ENCODE results near the gene TKTL1.
"Not testable (repeated sequence)": the region's sequence is repeated elsewhere in the genome, so short reads cannot be mapped to it uniquely, and the experiment has no call there.

Gene TKTL1

DNA sequence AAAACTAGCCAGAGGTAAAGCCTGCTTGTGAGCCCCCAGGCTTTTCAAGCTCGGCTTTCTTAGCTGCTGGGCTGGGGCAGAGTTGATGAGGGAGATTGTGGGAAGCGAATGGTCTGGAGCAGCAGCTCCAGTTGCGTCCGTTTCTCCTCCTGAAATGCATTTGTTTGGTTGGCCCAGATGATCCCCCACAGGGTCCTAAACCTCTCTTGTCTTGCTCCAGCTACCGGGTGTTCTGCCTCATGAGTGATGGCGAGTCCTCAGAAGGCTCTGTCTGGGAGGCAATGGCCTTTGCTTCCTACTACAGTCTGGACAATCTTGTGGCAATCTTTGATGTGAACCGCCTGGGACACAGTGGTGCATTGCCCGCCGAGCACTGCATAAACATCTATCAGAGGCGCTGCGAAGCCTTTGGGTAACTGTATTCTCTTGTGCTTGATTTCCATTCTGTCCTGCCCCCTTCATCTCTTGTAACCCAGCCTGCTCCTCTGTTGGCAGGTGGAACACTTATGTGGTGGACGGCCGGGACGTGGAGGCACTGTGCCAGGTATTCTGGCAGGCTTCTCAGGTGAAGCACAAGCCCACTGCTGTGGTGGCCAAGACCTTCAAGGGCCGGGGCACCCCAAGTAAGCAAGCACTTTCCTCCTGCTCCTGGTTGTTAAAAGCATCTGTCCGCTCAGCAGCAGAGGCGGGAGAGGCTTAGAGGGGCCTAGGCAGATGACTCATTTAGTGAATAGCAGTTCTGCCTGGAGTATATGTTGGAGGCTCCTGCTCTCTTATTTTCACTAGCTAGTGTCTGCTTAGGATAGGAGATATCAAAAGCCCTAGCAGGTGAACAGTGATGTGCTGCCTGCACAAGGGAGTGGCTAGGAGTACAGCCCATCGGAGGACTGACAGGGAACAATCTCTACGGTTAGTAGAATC lies 15.3 kb downstream of the TKTL1 start:
- no peak for DNase-seq

DNA sequence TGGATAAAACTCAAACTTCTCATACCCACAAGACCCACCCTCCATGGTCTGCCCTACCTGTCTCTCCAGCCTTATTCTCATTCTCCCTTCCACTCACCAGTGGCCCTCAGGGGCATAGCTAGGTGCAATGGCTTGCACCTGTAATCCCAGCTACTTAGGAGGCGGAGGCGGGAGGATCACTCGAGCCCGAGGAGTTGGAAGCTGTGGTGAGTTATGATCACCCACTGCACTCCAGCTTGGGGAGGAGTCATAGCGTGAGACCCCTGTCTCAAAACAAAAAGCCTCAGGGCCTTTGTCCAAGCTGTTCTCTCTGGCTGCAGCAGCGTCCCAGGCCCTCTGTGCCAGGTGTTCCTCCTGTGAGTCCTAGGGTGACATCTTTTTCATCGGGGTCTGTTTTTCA lies 16.5 kb downstream of the TKTL1 start:
- DNase-seq, result no peak

DNA sequence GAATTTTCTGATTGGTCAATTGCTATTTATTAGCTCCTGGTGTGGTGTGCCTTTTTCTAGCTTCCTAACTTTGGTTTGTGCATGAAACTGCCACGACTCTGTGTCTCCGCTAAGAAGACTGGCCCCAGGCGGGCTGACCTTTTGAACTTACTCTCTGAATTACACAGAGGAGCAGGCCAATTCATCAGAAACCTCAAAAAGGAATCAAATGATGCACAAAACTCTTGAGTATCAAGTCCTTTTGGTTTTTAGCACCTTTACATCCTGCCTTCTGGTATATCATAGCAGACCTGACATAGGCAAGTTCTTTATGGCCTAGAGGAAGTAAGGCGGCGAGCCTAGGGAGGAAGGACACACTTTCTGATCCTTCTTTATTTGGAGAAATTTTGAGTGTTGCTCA lies 17.6 kb downstream of the TKTL1 start:
- no peak for DNase-seq

DNA sequence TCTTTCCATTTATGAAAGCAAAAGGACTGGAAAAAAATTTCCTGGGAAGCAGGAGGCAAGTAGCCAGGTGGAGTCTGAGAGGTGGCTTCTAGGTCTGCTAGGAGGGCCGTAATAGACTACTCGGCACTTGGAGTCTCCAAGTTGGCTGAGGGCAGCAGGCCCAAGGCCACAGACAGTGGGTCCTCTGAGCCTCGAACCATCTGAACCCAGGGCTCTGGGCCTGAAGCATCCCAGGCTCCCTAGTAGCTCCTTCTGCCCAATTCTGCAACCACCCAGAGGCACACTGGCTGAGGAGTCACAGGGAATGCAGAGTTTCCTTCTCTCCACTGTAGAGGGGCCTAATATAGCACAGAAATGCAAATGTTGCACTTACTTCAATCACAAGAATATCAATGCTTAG lies 19.8 kb downstream of the TKTL1 start:
- no peak for DNase-seq

DNA sequence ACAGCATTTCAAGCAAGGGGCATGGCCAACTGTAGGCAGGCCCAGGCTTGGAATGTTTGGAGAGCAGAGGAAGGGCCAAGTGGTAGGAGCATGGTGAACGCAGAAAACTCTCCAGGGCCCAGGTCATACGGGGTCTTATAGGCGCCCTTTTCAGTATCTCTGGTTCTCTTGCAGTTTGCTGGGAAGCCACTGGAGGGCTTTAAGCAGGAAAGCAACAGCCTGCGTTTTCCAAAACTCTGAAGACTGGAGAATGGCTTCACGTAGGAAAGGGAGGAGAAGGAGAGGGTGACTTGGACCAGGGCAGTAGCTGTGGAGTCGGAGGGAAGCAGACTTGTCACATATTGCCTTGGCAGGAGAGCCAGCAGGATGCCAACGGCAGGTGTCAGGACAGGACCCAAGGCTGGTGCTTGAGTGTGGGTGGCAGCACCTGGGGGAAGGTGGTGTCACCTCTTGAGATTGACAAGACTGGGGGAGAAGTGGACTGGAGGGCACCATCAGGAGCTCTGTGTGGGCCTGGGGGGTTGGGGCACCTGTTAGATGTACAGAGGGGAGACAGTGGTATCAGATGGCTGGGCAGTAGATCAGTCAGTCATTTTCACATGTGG lies 21.9 kb downstream of the TKTL1 start:
- DNase-seq, result no peak

DNA sequence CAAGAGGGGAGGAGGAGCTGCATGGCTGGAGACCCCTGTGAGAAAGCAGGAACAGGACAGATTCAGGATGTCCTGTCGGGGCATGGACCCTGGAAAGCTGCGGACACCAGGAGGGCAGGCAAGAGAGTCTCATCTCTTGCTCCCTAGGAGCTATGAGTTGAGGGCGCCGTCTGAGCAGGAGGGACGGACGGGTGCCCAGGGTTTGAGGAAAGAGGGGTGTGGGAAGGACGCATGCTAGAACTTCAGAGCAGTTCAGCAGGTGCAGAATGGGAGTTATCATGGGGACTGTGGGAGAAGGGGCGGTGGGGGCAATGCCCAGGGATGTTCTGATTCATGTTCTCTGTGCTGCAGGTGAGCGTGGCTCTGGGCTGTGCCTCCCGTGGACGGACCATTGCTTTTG lies 24.8 kb downstream of the TKTL1 start:
- no peak for DNase-seq

DNA sequence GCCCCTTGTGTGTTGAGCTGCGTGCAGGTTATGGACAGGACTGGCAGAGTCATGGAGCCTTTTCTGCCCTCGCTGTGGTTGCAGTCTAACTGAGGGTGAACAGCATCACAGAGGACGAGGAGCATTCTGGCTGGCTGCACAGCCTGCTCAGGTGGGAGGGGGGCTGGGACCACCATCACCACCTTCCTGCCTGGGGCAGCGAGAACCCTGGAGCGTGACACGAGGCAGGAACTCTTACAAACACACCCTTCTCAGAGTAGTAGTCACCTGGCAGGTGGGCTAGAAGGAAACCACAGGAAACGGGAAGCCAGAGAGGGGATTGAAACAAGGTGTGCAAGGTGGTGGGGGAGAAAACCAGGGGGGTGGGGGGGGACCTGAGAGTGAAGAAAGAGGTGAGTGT lies 25.6 kb downstream of the TKTL1 start:
- DNase-seq, result no peak

DNA sequence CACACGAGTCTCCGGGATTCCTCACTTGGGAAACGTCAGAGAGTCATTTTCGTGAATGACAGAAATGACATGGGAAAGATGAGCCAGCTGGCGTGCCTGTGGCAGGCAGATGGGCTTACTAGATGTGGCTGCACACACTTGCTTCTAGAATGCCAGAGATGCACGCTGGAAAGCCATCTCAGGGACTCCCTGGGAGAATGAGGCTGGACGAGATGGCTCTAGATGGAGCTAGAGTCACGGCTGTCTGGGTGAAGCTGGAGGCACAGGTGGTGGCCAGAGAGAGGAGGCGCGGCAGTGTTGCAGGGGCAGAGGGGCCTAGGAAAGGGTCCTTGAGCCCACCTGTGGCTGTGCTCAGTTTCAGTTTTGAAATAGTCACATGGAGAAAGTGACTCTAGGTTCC lies 26.0 kb downstream of the TKTL1 start:
- no peak for DNase-seq

DNA sequence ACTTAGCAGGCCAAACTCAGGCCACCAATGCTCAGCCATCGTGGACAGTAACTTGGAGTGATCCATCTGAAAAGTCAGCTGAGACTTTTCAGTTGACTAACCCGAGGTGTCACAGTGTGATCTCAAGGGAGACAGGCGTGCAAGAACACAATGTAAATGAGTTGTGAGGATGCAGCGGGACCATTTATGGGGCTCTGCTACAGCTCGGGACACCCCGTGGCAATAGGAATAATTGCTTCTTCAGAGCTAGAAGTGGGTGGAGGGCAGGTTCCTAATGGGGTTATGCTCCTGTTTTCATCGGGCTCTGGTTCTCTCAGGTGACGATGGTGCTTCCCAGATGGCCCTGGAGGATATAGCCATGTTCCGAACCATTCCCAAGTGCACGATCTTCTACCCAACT lies 27.3 kb downstream of the TKTL1 start:
- DNase-seq, result no peak

DNA sequence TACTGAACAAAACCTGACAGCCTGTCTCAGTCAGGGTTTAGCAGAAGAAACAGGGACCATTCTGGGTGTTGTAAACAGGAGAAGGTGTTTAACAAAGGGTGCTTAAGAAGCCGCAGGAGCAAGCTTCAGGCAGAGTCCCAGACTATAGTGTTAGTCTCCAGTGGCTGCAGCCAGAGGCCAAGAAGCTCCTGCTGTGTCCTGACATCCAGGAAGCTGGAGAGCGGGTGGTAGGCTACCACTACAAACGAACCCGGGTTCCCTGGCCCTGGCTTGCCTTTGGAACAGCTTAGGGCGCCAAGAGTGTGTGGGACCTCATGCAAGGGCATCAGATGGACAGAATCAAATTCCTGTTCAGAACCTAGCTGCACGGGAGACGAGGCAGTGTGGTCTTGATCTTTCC lies 27.9 kb downstream of the TKTL1 start:
- DNase-seq, result no peak

DNA sequence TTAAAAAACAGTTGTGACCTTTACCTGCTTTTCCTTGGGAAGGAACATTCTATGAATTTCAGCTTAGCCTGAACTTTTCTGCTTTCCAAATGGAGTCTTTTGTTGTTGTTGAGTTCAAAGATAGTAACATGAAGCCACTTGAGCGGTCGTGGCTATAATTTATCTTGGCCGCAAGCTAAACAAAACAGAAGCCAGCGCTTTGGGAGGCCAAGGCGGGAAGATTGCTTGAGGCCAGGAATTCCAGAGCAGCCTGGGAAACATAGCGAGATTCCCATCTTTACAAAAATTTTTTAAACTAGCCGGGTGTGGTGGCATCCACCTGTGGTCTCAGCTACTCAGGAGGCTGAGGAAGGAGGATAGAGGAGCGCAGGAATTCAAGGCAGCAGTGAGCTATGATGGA lies 29.9 kb downstream of the TKTL1 start:
- DNase-seq, result no peak

DNA sequence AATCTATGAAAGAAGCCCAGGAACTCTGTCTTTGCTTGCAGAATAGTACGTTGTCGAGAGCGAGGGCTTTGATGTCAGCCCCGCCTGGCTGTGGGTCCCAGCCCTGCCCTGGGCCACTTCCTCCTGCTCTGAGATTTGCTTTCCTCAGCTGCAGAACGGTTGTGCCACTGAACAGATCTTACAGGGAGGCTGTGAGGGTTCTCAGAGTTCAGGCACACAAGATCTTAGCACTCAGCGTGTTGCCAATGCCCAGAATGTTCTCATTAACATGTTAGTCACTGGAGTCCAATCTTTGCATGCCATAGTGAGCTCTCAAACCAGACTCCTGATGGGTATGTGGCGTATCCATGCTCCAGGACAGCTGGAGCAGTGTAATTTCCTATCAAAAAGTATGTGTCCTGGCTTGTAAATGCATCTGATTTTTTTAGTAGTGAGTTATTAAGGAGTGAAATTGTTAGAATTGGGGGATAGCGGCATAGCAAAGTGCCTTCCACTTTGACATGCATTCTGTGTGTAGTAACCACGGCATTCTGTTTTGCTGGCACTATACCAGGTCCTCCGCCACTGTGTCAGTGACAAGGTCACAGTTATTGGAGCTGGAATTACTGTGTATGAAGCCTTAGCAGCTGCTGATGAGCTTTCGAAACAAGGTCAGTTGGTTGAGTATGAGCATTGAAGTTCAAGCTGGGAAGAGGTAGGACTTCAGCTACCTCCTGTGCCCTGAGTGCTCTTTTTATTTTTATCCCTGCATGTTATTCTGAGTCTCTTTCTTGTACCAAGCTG lies 31.6 kb downstream of the TKTL1 start:
- DNase-seq, result peak; percentile 42

DNA sequence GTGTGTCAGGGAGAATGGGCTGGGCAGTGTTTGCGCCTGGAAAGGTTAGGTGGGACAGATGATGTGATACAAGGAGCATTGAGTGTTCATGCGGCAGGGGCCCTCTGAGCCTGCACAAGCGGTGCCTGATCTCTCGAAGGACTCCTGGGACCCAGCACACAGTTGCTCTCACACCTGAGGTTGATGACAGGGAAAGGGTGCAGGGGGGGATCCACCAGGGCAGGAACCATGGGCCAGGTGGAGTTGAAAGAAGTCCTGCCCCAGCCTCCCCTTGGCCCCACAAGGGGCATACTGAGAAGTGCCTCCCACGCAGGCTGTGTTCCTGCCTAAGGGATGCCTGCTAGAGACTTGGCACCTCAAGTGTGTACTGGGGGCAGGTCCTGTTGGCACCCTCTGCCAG lies 33.1 kb downstream of the TKTL1 start:
- no peak for DNase-seq

DNA sequence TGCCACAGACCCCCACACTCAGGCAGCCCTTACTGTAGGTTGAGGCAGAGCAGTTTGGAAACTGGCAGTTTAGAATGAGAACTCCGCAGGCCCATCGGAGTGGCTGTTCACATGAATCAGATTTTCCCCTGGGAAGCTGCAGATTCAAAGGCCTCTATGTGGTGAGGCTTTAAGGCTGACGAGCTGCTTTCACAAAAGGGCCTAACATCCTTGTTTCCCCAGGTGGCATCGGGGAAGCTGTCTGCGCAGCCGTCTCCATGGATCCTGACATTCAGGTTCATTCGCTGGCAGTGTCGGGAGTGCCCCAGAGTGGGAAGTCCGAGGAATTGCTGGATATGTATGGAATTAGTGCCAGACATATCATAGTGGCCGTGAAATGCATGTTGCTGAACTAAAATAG lies 33.7 kb downstream of the TKTL1 start:
- DNase-seq, result no peak

DNA sequence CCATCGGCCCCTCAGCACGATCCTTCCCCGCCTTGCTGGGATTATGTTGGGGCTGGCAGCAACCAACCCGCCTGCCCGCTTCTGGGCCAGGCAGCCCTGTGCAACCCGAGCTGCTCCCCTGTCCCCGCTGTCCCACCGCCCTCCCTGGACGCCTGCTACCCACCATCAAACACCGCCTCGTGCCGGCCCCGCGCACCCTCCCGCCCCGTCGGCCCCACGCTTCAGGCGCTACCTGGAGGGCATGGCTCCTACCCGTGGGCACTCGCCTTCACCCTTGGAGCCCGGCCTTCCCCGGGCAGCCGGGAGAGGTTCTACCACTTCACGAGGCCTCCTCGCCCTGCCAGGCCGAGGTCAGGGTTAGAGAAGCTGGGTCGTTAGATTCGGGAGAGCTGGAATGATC lies 37.0 kb downstream of the TKTL1 start:
- DNase-seq, result no peak

DNA sequence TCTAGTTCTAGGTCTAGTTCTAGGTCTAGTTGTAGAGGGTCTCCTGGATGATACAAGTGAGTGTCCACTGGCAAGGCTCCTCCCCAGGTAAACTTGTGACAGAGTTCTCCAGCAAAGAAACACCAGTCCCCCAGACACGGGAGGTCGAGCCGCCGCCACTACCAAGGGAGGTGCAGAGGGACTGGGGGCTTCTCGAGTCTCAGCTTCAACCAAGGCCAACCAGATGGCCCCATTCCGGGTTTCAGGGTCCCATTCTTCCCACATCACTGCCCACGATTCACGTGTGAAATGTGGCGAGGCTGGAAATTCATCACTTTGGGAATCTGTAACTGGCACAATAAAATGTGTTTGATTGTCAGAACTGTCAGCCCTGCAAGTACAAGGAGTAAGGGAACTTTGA lies 37.5 kb downstream of the TKTL1 start:
- no peak for DNase-seq

DNA sequence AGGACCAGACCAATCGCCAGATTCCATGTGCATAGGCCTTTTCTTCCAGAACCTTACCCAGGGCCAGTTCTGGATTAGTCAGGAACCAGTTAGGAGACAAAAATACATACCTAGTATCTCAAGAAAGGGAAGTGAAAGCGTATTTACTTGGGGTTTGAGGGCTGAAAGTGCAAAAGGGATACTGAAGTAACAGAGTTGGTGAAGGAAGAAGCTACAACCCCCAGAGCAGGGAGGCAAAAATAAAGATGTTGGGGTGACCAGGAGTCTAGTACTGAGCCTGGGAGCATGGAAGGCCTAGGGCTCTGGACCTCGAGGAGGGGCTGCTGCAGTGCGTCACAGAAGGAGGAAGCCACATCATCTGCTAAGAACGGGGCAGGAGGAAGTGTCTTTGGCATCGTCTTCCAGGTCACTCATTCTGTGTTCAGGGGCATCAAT lies 38.3 kb downstream of the TKTL1 start:
- DNase-seq, result no peak

DNA sequence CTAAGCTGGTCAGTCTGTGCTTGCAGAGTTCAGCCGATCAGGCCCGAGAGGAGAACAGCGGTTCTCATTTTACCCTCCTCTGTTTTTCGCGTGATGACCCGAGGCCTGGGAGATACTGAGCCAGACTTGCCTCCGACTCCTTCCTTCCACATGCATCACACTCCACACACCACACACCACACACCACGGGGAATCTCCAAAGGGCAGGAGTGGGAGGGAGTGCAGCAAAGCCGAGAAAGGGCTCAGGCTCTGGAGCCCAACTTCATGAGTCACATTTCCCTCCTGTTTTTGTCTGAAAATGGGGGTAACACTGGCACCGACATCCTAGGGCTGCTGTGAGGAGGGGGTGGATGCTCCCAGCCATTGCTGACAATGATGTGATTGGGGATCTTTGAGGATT lies 38.9 kb downstream of the TKTL1 start:
- DNase-seq, result no peak

DNA sequence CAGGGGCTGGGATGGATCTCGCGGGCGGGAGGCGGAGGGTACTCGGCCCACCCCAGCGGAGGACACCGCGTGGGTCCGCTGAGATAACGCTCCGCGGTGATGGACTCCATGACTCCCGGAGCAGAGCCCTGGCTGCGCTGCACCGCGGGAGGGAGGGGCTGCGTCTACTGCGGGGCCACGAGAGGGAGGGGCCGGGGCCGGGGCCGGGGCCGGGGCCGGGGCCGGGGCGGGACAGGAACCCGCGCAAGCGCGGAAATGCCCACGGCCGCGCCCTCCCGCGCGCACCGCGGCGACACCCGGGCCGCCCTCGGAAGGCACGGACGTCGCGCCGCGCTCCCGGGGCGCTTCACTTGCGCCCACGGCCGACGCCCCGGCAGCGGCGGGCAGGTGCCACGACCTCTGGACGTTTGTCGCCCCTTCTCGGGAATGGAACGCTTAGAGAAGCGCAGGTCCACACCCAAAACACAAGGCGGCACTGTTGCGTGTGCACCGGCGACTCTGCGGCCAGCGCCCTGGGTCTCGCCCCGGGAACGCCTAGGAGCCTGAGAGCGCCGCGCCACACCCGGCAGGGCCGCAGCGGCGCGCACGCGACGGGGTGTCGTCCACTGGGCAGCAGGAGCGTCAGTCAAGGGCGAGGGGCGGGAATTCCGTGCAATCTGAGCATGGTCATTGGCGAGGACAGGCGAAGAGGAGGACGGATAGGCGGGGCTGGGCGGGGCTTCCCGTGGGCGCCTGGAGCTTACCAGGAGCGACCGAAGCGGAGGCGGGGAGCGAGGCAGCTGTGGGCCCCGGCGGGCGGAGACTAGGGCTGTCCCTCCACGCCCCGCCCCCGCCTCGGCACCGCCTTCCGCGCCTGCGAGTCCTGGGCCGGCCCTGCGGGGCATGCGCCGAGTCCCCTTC lies 46.1 kb downstream of the TKTL1 start:
- not testable (repeated sequence) for DNase-seq

DNA sequence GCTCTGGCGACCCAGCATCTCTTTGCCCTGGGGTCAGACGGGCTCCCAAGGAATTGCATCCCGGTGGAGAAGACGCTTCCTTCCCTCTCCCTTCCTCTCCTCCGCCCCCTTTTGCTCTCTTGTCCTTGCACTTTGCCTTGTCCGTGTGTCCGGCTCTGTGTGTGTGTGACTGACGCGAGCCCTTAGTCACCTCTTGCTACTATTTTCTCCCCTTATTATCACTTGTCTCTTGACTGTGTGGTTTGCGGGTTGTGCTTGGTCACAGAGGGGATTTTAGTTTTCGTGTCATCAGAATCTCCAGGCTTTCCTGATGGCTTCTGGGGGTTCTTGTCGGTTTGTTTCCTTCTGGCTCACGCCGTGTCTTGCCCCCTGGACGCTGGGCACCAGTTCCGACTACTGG lies 47.5 kb downstream of the TKTL1 start:
- not testable (repeated sequence) for DNase-seq

DNA sequence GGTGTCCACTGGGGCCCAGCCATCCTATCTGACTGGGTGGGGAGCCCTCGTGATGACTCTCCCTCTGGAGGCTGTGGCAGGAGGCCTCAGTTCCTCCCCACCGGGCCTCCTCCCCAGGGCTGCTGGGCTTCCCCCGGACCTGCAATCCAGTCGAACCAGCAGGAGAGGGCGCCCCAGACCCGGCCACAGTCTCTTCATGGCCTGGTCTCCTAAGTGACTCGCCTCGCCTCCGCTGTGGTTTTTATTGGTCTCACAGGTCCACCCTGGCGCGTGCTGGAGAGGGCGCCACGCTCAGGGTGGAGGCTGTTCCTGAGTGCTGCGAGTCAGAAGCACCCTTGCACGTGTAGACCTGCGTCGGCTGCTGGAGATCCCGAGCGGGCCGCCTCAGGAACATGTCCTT lies 48.0 kb downstream of the TKTL1 start:
- not testable (repeated sequence) for DNase-seq

DNA sequence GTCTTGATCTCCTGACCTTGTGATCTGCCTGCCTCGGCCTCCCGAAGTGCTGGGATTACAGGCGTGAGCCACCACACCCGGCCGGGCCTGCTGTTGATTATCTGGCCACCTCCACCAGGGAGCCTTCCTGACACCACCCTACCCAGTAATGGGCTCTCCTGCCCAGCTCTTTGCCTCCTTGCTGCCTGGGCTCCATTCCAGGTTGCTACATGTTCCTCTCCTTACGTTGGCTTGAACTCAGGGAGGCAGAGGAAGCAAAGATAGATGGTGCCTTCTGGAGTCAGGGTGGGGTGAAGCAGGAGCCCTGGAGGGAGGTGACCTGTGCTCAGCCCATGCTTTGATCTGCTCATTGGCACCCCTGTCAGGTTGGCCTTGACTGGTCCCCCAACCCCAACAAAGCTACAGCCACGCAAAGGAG lies 52.5 kb downstream of the TKTL1 start:
- peak; percentile 0 for DNase-seq

All from activated CD4-positive, alpha-beta T cell treated with anti-CD3 and anti-CD28 coated beads, Interleukin-2, amount 50 U/mL, for 1 hour (primary cell).